HepG2 (cell line): ENCODE measurements around the gene MDM4.

Source experiments
- CTCF ChIP-seq: sonication (generic); formaldehyde crosslinking; IDR thresholded peaks from 2 replicates; pipeline ENCODE4 v1.5.0; 2020; ENCODE audit warnings: mild to moderate bottlenecking, missing genetic modification reagents, moderate library complexity
- ETV5 ChIP-seq: IDR thresholded peaks from 2 replicates; pipeline ENCODE4 v1.6.1; 2018; ENCODE audit warnings: missing biosample characterization, missing genetic modification reagents, inconsistent platforms, borderline replicate concordance
- JUND ChIP-seq: sonication (generic); formaldehyde crosslinking; IDR thresholded peaks from 2 replicates; pipeline ENCODE4 v1.8.0; 2022; ENCODE audit warnings: mild to moderate bottlenecking, missing genetic modification reagents
- REST ChIP-seq, 2 experiments: IDR thresholded peaks; 2 replicates each; pipeline ENCODE4 v1.6.1; 2011 to 2012; ENCODE audit warnings: low read length in 2 of 2, borderline replicate concordance in 1 of 2, low read depth in 1 of 2, mild to moderate bottlenecking in 1 of 2, moderate library complexity in 1 of 2
- TBL1XR1 ChIP-seq: fragments of 150-350 bp; IDR thresholded peaks from 2 replicates; pipeline ENCODE4 v1.6.1; 2014; ENCODE audit warnings: borderline replicate concordance, low read length; ENCODE audit not compliant: partially characterized antibody
- ZNF510 ChIP-seq: sonication (generic); formaldehyde crosslinking; IDR thresholded peaks from 2 replicates; pipeline ENCODE4 v1.4.0; 2020; ENCODE audit warnings: low read depth, mild to moderate bottlenecking, missing genetic modification reagents
- TF ChIP-seq, protein P1 (sequence below), 2 experiments: sonication (generic) in 1 of 2; formaldehyde crosslinking in 1 of 2; IDR thresholded peaks; 2 replicates each; pipeline versions ENCODE4 v1.5.1 to v1.6.1; 2011 to 2020; ENCODE audit warnings: borderline replicate concordance in 1 of 2, low read depth in 1 of 2, low read length in 1 of 2, mild to moderate bottlenecking in 1 of 2, missing genetic modification reagents in 1 of 2, moderate library complexity in 1 of 2
- TF ChIP-seq, protein P2 (sequence below): sonication (generic); formaldehyde crosslinking; IDR thresholded peaks from 2 replicates; pipeline ENCODE4 v1.4.0; 2020; ENCODE audit warnings: missing genetic modification reagents

- TF ChIP-seq ZNF510 (CRISPR knock-in tag) (no peak), JUND (CRISPR knock-in tag) (no peak), REST (IDR thresholded peaks at IDR 0.05; ENCODE audit: borderline replicate concordance in 1 of 2, low read depth in 1 of 2, low read length in 2 of 2) (no peak), CTCF (CRISPR knock-in tag) (no peak), TBL1XR1 (no peak), ETV5 (no peak)
- TF ChIP-seq, protein P1, sequence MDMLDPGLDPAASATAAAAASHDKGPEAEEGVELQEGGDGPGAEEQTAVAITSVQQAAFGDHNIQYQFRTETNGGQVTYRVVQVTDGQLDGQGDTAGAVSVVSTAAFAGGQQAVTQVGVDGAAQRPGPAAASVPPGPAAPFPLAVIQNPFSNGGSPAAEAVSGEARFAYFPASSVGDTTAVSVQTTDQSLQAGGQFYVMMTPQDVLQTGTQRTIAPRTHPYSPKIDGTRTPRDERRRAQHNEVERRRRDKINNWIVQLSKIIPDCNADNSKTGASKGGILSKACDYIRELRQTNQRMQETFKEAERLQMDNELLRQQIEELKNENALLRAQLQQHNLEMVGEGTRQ (IDR thresholded peaks at IDR 0.05; ENCODE audit: low read depth, low read length): no peak
- TF ChIP-seq, protein P1 (CRISPR knock-in tag; IDR thresholded peaks at IDR 0.05; ENCODE audit: borderline replicate concordance): no peak
- TF ChIP-seq, protein P2, sequence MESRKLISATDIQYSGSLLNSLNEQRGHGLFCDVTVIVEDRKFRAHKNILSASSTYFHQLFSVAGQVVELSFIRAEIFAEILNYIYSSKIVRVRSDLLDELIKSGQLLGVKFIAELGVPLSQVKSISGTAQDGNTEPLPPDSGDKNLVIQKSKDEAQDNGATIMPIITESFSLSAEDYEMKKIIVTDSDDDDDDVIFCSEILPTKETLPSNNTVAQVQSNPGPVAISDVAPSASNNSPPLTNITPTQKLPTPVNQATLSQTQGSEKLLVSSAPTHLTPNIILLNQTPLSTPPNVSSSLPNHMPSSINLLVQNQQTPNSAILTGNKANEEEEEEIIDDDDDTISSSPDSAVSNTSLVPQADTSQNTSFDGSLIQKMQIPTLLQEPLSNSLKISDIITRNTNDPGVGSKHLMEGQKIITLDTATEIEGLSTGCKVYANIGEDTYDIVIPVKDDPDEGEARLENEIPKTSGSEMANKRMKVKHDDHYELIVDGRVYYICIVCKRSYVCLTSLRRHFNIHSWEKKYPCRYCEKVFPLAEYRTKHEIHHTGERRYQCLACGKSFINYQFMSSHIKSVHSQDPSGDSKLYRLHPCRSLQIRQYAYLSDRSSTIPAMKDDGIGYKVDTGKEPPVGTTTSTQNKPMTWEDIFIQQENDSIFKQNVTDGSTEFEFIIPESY (CRISPR knock-in tag): no peak
These were observed 47.1 kb downstream of the MDM4 start for GRCh38 chr1:204563307-204563706.
